MG63 (cell line): ENCODE measurements around the gene PTN. TPM values are rescaled to one million over a fixed set of nuclear protein-coding genes. Genes with fewer than 3 reads are reported as not detected.

Experiments used
- DNase-seq: peaks from one replicate; pipeline ENCODE4 v3.0.0-alpha.2; 2020
- H3K27me3 ChIP-seq: fragments of 250-450 bp; sonication (Bioruptor Pico); 2 replicates; pipeline ENCODE4 v1.5.1; 2020; ENCODE audit warnings: mild to moderate bottlenecking, moderate library complexity
- H3K36me3 ChIP-seq: fragments of 250-450 bp; sonication (Bioruptor Pico); 2 replicates; pipeline ENCODE4 v1.5.1; 2020; ENCODE audit warnings: mild to moderate bottlenecking, moderate library complexity
- H3K4me3 ChIP-seq: fragments of 250-450 bp; sonication (Bioruptor Pico); 2 replicates; pipeline ENCODE4 v1.5.1; 2020; ENCODE audit warnings: mild to moderate bottlenecking, moderate library complexity
- H3K9me3 ChIP-seq: fragments of 250-450 bp; sonication (Bioruptor Pico); 2 replicates; pipeline ENCODE4 v1.5.1; 2020; ENCODE audit warnings: mild to moderate bottlenecking, moderate library complexity
- total RNA-seq: library from RNA; depleted of rRNA; stranded (reverse); fragments of >200 nt; shearing (Covaris generic); gene quantifications from 2 replicates; pipeline ENCODE4 v1.2.3, GENCODE V29; 2014; ENCODE audit warnings: low replicate concordance; rRNA removed

PTN gene, protein sequence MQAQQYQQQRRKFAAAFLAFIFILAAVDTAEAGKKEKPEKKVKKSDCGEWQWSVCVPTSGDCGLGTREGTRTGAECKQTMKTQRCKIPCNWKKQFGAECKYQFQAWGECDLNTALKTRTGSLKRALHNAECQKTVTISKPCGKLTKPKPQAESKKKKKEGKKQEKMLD
- 0.20 TPM in 1 of 2 replicates, not detected in the other for total RNA-seq

DNA sequence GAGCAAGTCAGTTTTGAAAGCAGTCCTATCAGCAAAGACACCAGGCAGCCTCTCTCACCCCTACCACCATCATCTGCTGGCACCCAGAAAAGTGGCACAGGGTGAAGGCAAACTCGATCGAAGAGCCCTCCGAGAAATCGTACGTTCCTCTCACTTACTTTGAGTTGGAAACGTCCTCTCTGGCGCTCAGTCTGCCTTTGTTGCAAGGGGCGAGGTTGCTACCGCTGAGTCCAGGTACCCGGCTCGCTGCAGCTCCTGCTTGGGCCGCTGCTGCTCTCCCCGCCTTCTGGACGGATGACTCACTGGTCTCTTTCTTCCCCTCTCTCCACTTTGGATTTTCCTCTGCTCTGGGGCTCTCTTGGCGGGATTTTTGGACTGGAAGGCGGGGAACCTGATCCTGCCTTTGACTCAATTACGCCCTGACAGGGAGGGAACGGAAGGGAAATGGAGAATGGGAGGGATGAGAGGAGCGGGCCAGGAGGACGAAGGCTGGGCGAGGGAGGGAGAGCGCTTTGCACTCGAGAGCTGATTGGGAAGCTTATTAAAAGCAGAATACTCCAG, at the start of gene PTN:
Gene PTN, minus strand, starts transcription at position 453 of the 561 bp plus-strand sequence. CDS start 88,760 bp downstream, outside the sequence.
- no peaks in the 10 kb centered on the region for H3K27me3 ChIP-seq
- H3K4me3 ChIP-seq, result peak within 1 kb of the TSS; percentile 7; the same call in 1 of the 2 replicates
- H3K9me3 ChIP-seq, result no peaks in the 10 kb centered on the region
- H3K36me3 ChIP-seq, result no peaks in the 10 kb centered on the region
- peak; percentile 39 for DNase-seq

DNA sequence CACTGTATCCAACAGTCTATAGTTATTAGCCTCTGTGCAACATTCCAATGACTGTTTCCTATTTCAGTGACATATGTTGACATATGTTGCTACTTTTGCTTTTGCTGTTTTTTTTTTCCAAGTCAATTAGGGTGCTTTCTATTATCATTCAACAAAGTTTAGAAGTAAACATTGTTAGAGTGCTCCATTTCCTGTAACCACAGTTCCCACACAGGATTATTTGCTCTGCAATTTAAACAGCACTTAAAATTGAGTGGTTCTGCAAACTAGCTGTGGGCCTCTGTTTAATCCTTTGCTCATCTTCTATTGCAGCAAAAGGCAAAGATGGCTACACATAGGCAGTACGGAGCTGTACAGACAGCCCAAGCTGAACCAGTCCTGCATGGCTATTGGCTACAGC, 46.5 kb upstream of the PTN start:
- Histone ChIP-seq H3K9me3 (no peaks in the 10 kb centered on the region), H3K36me3 (no peaks in the 10 kb centered on the region), H3K27me3 (no peaks in the 10 kb centered on the region), H3K4me3 (no peak overlapping the region)
- no peak for DNase-seq

DNA sequence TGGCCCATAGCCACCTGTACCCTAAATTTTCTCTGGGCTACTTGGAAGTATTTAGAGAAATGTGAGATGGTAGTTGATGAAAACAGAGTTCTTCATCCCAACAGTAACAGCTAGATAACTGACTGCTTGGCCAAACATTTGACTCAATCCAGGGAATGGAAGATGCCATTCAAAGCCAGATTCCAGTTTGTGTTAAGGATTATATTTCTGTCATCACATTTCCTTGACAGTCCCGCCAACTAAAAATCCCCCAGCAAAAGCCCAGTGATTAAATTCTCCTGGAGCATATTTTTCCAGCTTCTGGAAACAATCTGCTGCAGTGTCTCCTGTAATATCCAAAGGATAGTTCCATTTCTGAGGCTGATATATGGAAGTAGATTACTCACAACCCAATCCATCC, 45.4 kb upstream of the PTN start:
- DNase-seq, result no peak
- Histone ChIP-seq H3K36me3 (no peaks in the 10 kb centered on the region), H3K4me3 (no peak overlapping the region), H3K27me3 (no peaks in the 10 kb centered on the region), H3K9me3 (no peaks in the 10 kb centered on the region)

DNA sequence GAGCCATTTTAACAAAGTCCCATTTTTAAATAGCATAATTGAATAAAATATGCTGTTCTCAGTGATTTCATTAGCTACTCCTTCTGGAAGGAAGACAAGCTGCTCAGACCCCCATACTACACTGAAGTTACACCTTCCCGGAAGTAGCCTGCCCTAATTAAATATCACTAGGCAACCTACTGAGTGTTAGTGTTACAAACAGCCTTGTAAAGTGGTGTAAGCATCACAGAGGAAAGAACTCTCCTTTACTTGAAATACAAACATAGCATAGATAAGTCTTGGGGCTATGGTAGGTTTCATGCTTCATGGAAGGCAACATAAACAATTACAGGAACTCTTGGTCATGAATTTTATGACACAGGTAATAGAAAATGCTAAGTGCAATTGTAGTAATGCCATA, 43.4 kb upstream of the PTN start:
- no peak for DNase-seq
- H3K4me3 ChIP-seq, result no peak overlapping the region
- H3K36me3 ChIP-seq, result no peaks in the 10 kb centered on the region
- H3K9me3 ChIP-seq, result no peaks in the 10 kb centered on the region
- no peaks in the 10 kb centered on the region for H3K27me3 ChIP-seq

DNA sequence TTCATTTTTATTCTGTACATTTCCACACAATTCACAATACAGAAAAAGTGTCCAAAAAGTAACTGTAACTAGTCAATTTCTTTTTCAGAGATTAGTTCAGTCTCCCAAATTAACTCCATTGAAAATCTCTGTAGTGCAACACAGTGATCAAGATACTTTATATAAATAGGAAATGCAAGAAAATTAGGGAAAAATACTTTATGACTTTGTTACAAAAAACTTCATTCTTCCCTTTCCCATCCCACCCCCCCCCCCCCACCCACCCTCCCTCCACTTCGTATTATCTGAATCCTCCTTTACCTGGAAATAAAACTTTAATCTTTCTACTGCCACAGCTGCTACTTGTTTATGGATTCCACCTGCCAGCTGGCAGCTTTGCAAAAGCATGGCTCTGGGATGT, 37.5 kb upstream of the PTN start:
- no peak overlapping the region for H3K4me3 ChIP-seq
- H3K36me3 ChIP-seq, result no peaks in the 10 kb centered on the region
- H3K27me3 ChIP-seq, result no peaks in the 10 kb centered on the region
- DNase-seq, result no peak
- H3K9me3 ChIP-seq, result no peaks in the 10 kb centered on the region

DNA sequence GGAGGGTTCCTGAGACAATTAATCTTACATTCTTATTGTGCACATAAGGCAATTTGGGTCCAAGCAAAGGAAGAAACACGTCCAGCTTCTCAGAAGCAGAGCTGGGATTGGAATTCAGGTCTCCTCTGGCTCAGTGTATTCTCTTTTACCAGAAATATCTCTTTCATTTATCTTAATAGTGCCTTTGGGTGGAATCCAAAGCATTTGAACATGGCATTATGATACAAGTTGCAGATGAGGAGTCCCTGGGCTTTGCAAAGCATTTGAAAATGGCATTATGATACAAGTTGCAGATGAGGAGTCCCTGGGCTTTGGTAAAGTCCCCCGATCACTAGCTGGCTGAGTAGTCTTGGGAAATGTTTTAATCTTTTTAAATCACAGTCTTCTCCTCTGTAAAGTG, 30.0 kb upstream of the PTN start:
- H3K4me3 ChIP-seq, result no peak overlapping the region
- no peaks in the 10 kb centered on the region for H3K36me3 ChIP-seq
- H3K9me3 ChIP-seq, result no peaks in the 10 kb centered on the region
- no peaks in the 10 kb centered on the region for H3K27me3 ChIP-seq
- DNase-seq, result no peak

DNA sequence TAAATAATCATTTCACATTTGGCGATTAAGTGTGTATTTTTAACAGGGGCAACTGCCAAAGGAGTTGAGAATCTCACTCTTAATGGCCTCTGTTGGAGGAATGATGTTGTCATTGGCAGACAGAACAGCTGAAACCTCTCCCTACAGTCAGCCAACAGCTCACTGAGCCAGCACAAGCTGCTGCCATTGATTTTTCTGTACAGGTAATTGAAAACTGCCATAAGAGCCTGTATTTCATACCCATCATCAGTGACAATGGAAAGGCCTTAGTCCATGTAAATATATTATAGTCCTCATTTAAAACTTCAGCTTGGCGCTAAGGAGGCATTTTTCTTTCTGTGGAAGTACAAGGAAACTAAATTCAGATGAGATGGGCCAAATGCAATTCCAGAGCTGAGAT, 28.1 kb upstream of the PTN start:
- no peak overlapping the region for H3K4me3 ChIP-seq
- no peaks in the 10 kb centered on the region for H3K27me3 ChIP-seq
- DNase-seq, result no peak
- H3K9me3 ChIP-seq, result no peaks in the 10 kb centered on the region
- no peaks in the 10 kb centered on the region for H3K36me3 ChIP-seq

DNA sequence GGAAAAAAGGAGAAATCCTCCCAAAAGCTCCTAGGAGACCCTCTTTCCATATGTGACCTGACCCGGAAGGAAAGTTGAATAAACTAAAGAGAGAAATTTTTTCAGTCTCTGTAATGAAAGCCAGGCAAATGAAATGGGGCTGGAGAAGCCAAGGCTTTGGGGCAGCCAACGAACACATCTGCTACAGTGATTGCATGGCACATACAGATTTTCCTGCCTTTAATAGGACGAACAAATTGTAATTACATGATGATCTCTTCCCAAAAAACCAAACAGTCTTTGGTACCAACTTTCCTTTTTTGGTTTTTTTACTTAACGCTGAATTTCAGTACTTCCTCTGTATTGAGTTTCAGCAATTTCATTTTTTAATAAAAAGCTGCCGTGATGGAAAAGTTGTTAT, 23.5 kb upstream of the PTN start:
- DNase-seq, result no peak
- Histone ChIP-seq H3K4me3 (no peak overlapping the region), H3K36me3 (no peaks in the 10 kb centered on the region), H3K9me3 (no peaks in the 10 kb centered on the region), H3K27me3 (no peaks in the 10 kb centered on the region)

DNA sequence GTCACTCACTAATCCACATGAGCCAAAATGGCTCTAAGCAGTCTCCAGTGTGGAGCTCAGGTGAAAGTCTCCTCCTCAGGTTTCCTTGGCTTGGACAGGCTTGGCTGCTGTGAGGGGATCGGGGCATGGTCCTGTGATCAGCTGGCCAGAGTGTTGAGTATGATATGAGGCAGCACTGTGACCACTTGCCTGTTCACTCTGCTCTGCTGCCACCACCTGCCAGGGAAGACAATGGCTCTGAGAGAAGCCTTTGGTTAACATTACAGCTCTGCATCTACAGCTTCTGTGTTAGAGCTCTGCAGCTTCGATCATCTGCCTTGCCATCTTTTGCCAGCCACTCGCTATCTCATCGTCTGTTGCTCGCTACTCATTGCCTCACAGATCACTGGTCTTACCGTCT, 20.1 kb upstream of the PTN start:
- Histone ChIP-seq H3K4me3 (no peak overlapping the region), H3K9me3 (no peaks in the 10 kb centered on the region), H3K27me3 (no peaks in the 10 kb centered on the region), H3K36me3 (no peaks in the 10 kb centered on the region)
- DNase-seq, result no peak

DNA sequence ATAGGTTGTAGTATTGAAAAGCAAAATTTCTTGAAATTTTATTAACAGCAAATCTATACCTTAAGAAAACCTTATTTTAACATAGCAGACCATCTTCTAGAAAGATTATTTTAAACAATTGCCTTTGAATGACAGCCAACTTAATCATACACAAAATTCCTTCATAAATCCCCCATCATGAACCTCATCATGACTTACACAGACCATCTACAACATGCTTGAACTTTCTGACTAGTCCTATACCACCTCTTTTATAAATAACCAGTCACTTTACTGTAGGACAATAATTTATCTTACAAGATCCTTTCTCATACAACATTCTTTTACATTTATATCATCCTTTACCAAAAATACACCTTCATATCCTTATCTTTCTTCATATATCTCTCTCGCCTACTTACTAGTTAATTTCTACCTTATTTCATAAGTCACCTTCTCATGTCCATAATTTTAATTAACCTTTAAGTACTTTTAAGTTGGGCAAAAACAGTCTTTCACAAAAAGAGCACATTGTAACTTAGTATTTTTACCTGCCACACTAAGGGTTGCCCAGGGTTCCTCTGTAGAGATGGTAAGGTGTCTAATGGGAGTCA, 16.6 kb upstream of the PTN start:
- Histone ChIP-seq H3K36me3 (no peaks in the 10 kb centered on the region), H3K4me3 (no peak overlapping the region), H3K9me3 (no peaks in the 10 kb centered on the region), H3K27me3 (no peaks in the 10 kb centered on the region)
- no peak for DNase-seq

DNA sequence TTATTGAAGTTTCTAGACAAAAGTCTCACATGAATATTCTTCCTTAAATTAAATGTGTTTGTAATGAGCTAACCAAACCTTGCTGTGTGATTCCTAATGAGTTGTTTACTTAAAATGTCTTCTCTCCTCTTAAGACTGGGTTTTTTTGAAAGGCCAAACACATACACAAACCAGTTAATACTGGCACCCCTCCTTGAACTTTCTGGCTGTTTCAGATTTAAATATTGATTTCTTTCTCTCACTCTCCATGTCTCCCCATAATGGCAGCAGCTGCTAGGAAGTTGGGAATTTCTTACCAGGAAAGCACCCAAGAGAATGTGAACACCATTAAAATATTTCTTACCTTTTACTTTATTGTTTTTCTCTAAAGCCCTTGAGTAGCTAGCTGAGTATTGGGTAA, 11.4 kb upstream of the PTN start:
- Histone ChIP-seq H3K27me3 (no peaks in the 10 kb centered on the region), H3K4me3 (no peak overlapping the region), H3K36me3 (no peaks in the 10 kb centered on the region), H3K9me3 (no peaks in the 10 kb centered on the region)
- DNase-seq, result no peak

DNA sequence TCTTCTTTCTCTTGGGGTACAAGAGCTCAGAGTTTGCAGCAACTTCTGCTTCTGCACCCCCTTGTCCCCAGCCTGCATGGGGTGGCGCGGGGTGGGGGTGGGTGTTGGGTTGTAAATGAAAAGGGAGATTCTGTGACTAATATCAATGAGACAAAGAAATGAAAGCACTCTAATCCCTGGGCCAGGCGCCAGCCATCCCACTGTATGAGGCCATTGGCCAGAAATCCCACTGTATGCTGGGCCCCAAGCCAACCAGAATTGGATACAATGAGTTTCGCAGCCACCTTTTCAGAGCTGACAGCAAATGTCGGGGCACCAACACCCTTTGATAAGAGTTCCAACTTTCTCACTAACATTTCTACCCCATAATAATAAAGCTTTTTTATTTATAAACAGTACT, 10.9 kb upstream of the PTN start:
- H3K9me3 ChIP-seq, result no peaks in the 10 kb centered on the region
- H3K27me3 ChIP-seq, result no peaks in the 10 kb centered on the region
- H3K4me3 ChIP-seq, result no peak overlapping the region
- H3K36me3 ChIP-seq, result no peaks in the 10 kb centered on the region
- peak; percentile 26 for DNase-seq

DNA sequence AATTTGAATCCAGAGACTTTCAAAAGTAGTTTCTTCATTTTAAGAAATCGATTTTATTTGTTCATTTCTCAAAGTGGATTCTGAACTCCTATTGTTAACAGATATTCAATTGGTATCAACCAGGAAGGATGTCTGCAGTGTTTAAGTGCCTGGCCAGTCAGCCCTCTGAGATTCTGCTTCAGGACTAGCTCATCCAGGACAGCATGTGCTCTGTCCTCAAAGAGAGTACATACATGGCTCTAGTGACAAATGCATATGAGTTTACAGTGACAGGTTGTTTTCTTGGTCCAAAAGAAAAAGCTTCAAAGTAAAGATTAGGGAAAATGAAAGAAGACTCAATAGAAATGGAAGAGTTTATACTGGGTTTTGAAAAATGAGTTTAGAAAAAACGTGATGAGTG, 8.4 kb upstream of the PTN start:
- Histone ChIP-seq H3K9me3 (no peaks in the 10 kb centered on the region), H3K4me3 (no peak overlapping the region), H3K36me3 (no peaks in the 10 kb centered on the region), H3K27me3 (no peaks in the 10 kb centered on the region)
- DNase-seq, result no peak

DNA sequence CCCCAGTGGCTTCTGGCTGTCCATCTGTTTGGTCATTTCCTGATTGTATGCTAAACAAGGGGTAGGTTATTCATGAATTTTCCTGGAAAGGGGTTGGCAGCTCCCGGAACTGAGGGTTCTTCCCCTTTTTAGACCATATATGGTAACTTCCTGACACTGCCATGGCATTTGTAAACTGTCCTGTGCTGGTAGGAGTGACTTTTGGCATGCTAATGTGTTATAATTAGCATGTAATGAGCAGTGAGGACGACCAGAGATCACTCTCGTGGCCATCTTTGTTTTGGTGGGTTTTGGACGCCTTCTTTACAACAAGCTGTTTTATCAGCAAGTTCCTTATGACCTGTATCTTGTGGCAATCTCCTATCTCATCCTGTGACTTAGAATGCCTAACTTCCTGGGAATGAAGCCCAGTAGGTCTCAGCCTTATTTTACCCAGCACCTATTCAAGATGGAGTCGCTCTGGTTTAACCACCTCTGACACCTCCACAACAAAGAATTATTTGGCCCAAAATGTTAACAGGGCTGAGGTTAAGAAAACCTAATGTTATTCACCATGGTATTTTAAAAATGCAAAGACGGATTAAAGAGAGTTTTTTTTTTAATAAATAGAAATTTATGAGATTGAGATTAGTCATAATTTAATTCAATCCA, 2.4 kb upstream of the PTN start:
- DNase-seq, result no peak

DNA sequence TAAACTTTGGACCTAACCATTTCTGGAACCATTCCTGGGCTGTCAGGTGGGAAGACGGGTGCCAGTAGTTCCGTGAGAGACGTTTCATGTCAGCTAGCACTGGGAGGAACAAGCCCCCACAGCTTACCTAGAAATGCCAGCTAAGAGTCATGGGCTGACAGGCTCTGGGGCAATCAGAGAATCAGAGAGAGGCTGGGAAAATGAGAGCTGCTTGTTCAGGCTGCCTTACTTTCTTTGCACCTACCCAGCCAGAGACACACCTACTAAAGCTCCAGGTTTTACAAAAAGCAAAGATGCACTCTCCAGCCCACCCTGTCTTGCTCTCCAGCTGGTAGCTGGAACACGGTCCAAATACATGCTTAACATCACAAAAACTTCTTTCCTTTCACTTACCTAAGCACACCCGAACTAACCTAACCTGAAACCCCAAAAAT, 688 bp downstream of the PTN start:
- no peaks in the 10 kb centered on the region for H3K36me3 ChIP-seq
- no peak for DNase-seq
- H3K4me3 ChIP-seq, result no peak overlapping the region
- H3K9me3 ChIP-seq, result no peaks in the 10 kb centered on the region
- H3K27me3 ChIP-seq, result no peaks in the 10 kb centered on the region

More for the DNA sequence above, 2.4 kb upstream of the PTN start:
- Histone ChIP-seq H3K4me3 (no peak overlapping the region), H3K36me3 (no peaks in the 10 kb centered on the region), H3K27me3 (no peaks in the 10 kb centered on the region), H3K9me3 (no peaks in the 10 kb centered on the region)

DNA sequence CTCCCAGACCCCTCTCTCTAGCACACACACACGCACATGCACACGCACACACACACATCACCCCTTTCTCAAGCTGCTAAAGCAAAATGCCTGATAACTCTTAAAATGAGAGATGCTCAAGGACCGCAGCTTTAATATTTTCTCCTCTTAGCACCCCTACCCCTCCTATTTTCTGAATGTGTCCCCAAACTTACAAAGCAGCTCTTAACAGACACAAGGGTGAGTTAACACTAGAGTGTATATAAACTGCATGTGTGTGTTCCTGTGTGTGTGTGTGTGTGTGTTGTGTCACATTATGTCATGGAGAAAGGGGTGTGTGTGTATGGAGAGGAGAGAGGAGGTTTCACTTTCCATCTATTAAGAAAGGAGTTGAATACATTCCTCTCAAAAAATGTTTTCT, 1.3 kb downstream of the PTN start:
- no peaks in the 10 kb centered on the region for H3K27me3 ChIP-seq
- H3K9me3 ChIP-seq, result no peaks in the 10 kb centered on the region
- no peak overlapping the region for H3K4me3 ChIP-seq
- DNase-seq, result no peak
- H3K36me3 ChIP-seq, result no peaks in the 10 kb centered on the region

DNA sequence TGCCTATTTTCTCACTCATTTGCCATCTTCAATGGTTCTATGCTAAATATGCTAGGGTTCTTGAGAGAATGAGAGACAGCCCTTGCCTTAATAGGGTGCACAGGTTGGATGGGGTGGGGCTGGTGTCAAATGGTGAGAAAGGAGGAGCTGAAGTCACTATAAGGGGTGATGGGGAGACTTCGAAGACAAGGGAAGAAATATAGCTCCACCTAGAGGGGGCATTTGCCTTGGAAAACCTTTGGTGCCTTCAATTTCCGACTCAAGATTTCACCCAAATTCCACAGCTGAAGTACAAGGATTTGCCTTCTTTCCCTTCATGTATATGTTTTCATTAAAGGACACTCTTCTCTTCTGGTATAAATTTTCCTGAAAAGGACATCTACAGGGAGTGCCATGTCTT, 5.6 kb downstream of the PTN start:
- DNase-seq, result no peak
- Histone ChIP-seq H3K9me3 (no peaks in the 10 kb centered on the region), H3K4me3 (no peak overlapping the region), H3K36me3 (no peaks in the 10 kb centered on the region), H3K27me3 (no peaks in the 10 kb centered on the region)

DNA sequence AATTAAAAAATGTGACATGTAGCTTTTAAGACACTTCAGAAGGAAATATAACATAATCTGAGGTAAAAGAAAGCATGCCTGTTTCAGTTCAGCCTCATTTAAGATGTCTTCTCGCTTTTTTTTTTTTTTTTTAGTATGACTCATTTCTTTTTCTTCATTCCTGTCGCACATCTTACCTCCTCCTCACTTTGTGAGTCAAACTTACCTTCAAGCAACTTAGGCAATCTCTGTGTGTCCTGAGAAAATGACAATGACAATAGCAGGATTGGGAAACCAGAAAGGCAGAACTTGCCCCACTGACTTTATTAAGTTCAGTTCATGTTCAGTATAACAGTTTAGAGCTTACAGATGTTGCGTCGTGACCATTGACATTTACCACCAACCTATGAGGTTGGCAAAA, 7.7 kb downstream of the PTN start:
- DNase-seq, result no peak
- H3K27me3 ChIP-seq, result no peaks in the 10 kb centered on the region
- no peak overlapping the region for H3K4me3 ChIP-seq
- no peaks in the 10 kb centered on the region for H3K9me3 ChIP-seq
- H3K36me3 ChIP-seq, result no peaks in the 10 kb centered on the region
